ENCODE data around the gene RAMACL. TPM values are rescaled to one million over a fixed set of nuclear protein-coding genes. Genes with fewer than 3 reads are reported as not detected.

Gene RAMACL
- total RNA-seq, 1 experiment from 2014 or later = 0.26 TPM

GRCh38 chr6:166618866-166619761, 32.6 kb upstream of the RAMACL start:
- H3K36me3 ChIP-seq (ENCODE audit: low read depth, low read length) = no peaks in the 10 kb centered on the region
- no peaks in the 10 kb centered on the region for H3K79me2 ChIP-seq (ENCODE audit: low read length)
- H3K27me3 ChIP-seq (ENCODE audit: low read length) = no peaks in the 10 kb centered on the region
- TF ChIP-seq CTCF (conservative IDR thresholded peaks at IDR 0.05; ENCODE audit: low read depth, low read length) = no peak
- no peak for TF ChIP-seq EZH2phosphoT487 (IDR thresholded peaks at IDR 0.05; ENCODE audit: borderline replicate concordance, low read length)
- TF ChIP-seq EZH2 (IDR thresholded peaks at IDR 0.05; ENCODE audit: low read length, unreplicated experiment) = no peak
- H3K4me1 ChIP-seq (ENCODE audit: insufficient read depth, low read length) = peaks cover 34% of the 10 kb centered on the region
- no peaks in the 10 kb centered on the region for H3K9me2 ChIP-seq (replicated peaks; ENCODE audit: low read length)
- peak overlapping the region; percentile 35; the same call in 1 of the 2 replicates for H3K27ac ChIP-seq (ENCODE audit: low read length)
- no TSS peak for BruUV-seq (replicated peaks)
- intact Hi-C loops (cut with micrococcal nuclease) = no loop called here
- no peak overlapping the region for H3K9ac ChIP-seq (ENCODE audit: low read length)
- H3K4me3 ChIP-seq (ENCODE audit: low read length) = no peak overlapping the region
- no peak for ATAC-seq
- H3K4me2 ChIP-seq (ENCODE audit: low read length) = peak overlapping the region; percentile 32; the same call in 1 of the 2 replicates
- no peaks in the 10 kb centered on the region for H4K20me1 ChIP-seq (ENCODE audit: low read length)
- DNase-seq = no peak
- ChIA-PET CTCF (no interaction called here), POLR2A (ENCODE audit: unreplicated experiment) (no interaction called here)
- no peak overlapping the region for H2AFZ ChIP-seq (ENCODE audit: low read length)
- H3K9me3 ChIP-seq (ENCODE audit: low read length) = no peaks in the 10 kb centered on the region
- no peaks in the 10 kb centered on the region for H3F3A ChIP-seq (ENCODE audit: low read length, unreplicated experiment)

- peaks cover 28% of the 10 kb centered on the region for H3K4me1 ChIP-seq (ENCODE audit: insufficient read depth, low read length)
- H3K4me2 ChIP-seq (ENCODE audit: low read length) = no peak overlapping the region
- H3K9ac ChIP-seq (ENCODE audit: low read length) = no peak overlapping the region
- intact Hi-C loops (cut with micrococcal nuclease) = no loop called here
- H3K36me3 ChIP-seq (ENCODE audit: low read depth, low read length) = no peaks in the 10 kb centered on the region
- TF ChIP-seq CTCF (conservative IDR thresholded peaks at IDR 0.05; ENCODE audit: low read depth, low read length) (no peak), EZH2 (IDR thresholded peaks at IDR 0.05; ENCODE audit: low read length, unreplicated experiment) (no peak)
- H3K9me2 ChIP-seq (replicated peaks; ENCODE audit: low read length) = no peaks in the 10 kb centered on the region
- H3K27ac ChIP-seq (ENCODE audit: low read length) = no peak overlapping the region
- CTCF ChIA-PET = no interaction called here
- H3K79me2 ChIP-seq (ENCODE audit: low read length) = no peaks in the 10 kb centered on the region
- H3K27me3 ChIP-seq (ENCODE audit: low read length) = no peaks in the 10 kb centered on the region
- no peak for ATAC-seq
- no peak overlapping the region for H3K4me3 ChIP-seq (ENCODE audit: low read length)
- BruUV-seq (replicated peaks) = no TSS peak
- no peaks in the 10 kb centered on the region for H3F3A ChIP-seq (ENCODE audit: low read length, unreplicated experiment)
- POLR2A ChIA-PET (ENCODE audit: unreplicated experiment) = no interaction called here
- DNase-seq = no peak
- no peaks in the 10 kb centered on the region for H3K9me3 ChIP-seq (ENCODE audit: low read length)
- H4K20me1 ChIP-seq (ENCODE audit: low read length) = no peaks in the 10 kb centered on the region
- H2AFZ ChIP-seq (ENCODE audit: low read length) = no peak overlapping the region
Observed at GRCh38 chr6:166618251-166618650, 31.8 kb upstream of the RAMACL start.

GRCh38 chr6:166617359-166617758, 30.9 kb upstream of the RAMACL start:
- Histone ChIP-seq H3K4me3 (ENCODE audit: low read length) (no peak overlapping the region), H2AFZ (ENCODE audit: low read length) (no peak overlapping the region), H3K9ac (ENCODE audit: low read length) (no peak overlapping the region), H4K20me1 (ENCODE audit: low read length) (no peaks in the 10 kb centered on the region), H3F3A (ENCODE audit: low read length, unreplicated experiment) (no peaks in the 10 kb centered on the region), H3K9me2 (replicated peaks; ENCODE audit: low read length) (no peaks in the 10 kb centered on the region), H3K9me3 (ENCODE audit: low read length) (no peaks in the 10 kb centered on the region), H3K27me3 (ENCODE audit: low read length) (no peaks in the 10 kb centered on the region), H3K4me2 (ENCODE audit: low read length) (no peak overlapping the region), H3K4me1 (ENCODE audit: insufficient read depth, low read length) (peaks cover 24% of the 10 kb centered on the region), H3K27ac (ENCODE audit: low read length) (no peak overlapping the region), H3K79me2 (ENCODE audit: low read length) (no peaks in the 10 kb centered on the region), H3K36me3 (ENCODE audit: low read depth, low read length) (no peaks in the 10 kb centered on the region)
- intact Hi-C loops (cut with micrococcal nuclease) = no loop called here
- no TSS peak for BruUV-seq (replicated peaks)
- no peak for ATAC-seq
- no peak for DNase-seq
- CTCF ChIA-PET = no interaction called here
- POLR2A ChIA-PET (ENCODE audit: unreplicated experiment) = no interaction called here
- no peak for TF ChIP-seq CTCF (conservative IDR thresholded peaks at IDR 0.05; ENCODE audit: low read depth, low read length)
